ENCODE results near the gene MCMBP. TPM values are rescaled to one million over a fixed set of nuclear protein-coding genes. Genes with fewer than 3 reads are reported as not detected.

The MCMBP gene
- polyA plus RNA-seq, 2 of the 4 experiments (the other 2 are of a cell fraction) = 57.3 to 113 TPM

- WGBS (ENCODE audit: missing lambda C conversion rate) = 79% methylated on average over 3 of the region's 3 CpGs
Measured at GRCh38 chr10:119824299-119824698, 48.3 kb downstream of the MCMBP start.

DNA sequence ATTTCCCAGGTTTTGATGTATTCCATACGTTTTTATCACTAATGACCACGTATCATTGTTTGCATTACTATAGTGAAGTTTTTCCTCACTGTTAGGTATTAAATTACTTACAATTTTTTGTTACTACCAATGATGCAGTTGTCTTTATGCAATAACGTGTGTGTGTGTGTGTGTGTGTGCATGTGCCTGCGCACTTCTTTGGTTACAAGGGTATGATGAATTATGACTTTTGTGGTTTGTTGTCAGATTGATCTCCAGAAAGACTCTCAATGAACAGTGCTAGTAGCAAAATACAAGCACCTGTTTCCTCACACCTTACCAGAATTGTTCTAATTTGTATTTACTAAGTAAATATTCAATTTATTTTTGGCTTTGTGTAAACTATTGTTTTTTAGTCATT lies 51.5 kb downstream of the MCMBP start:
- Histone ChIP-seq H3K27ac (no peak overlapping the region), H3K4me2 (no peak overlapping the region), H3K4me1 (no peaks in the 10 kb centered on the region), H3K4me3 (no peak overlapping the region), H3K9me3 (no peaks in the 10 kb centered on the region)
- ChIA-PET POLR2A (no interaction called here), CTCF (no interaction called here)
- WGBS (ENCODE audit: missing lambda C conversion rate) = 67% methylated on average over 4 of the region's 4 CpGs
- FAIRE-seq (peak; percentile 23), ATAC-seq (no peak), DNase-seq (ENCODE audit: low read depth in 1 of 2, low spot score in 1 of 2) (no peak)
- TF ChIP-seq EHF (CRISPR knock-in tag; IDR thresholded peaks at IDR 0.05) (no peak), BHLHE40 (IDR thresholded peaks at IDR 0.05; ENCODE audit: low read depth, low read length) (no peak), HOXA7 (CRISPR knock-in tag; IDR thresholded peaks at IDR 0.05) (no peak), FOSL2 (IDR thresholded peaks at IDR 0.05) (no peak), FOSL2 (CRISPR knock-in tag; IDR thresholded peaks at IDR 0.05) (no peak), ZFP36 (IDR thresholded peaks at IDR 0.05; ENCODE audit: borderline replicate concordance, partially characterized antibody) (no peak), ZC3H11A (IDR thresholded peaks at IDR 0.05) (no peak), NPAS2 (CRISPR knock-in tag; IDR thresholded peaks at IDR 0.05; ENCODE audit: borderline replicate concordance) (no peak), EHMT2 (IDR thresholded peaks at IDR 0.05; ENCODE audit: low read depth) (no peak), SMC3 (IDR thresholded peaks at IDR 0.05) (no peak), FOXS1 (CRISPR knock-in tag; IDR thresholded peaks at IDR 0.05) (no peak), NR3C1 (IDR thresholded peaks at IDR 0.05) (no peak)

More at GRCh38 chr10:119824299-119824698, 48.3 kb downstream of the MCMBP start:
- Histone ChIP-seq H3K4me3 (no peak overlapping the region), H3K27ac (no peak overlapping the region), H3K4me2 (no peak overlapping the region), H3K4me1 (no peaks in the 10 kb centered on the region), H3K9me3 (no peaks in the 10 kb centered on the region)
- DNase-seq (ENCODE audit: low read depth in 1 of 2, low spot score in 1 of 2) (no peak), FAIRE-seq (no peak), ATAC-seq (peak in 1 of 2 experiments; percentile 26; a peak in 1 of 6 replicates)
- ChIA-PET POLR2A (no interaction called here), CTCF (no interaction called here)
- TF ChIP-seq RAD21 (conservative IDR thresholded peaks at IDR 0.05 in 1 of 2, IDR thresholded peaks at IDR 0.05 in 1 of 2) (no peak), FOSL2 (IDR thresholded peaks at IDR 0.05) (no peak), FOSL2 (CRISPR knock-in tag; IDR thresholded peaks at IDR 0.05) (no peak), MAZ (IDR thresholded peaks at IDR 0.05; ENCODE audit: borderline replicate concordance, low read depth, low read length) (no peak)

GRCh38 chr10:119818889-119819270 lies 53.8 kb downstream of the MCMBP start:
- Histone ChIP-seq H3K27ac (no peak overlapping the region), H3K4me1 (no peaks in the 10 kb centered on the region), H3K4me3 (no peak overlapping the region), H3K9me3 (no peaks in the 10 kb centered on the region), H3K4me2 (no peak overlapping the region)
- ATAC-seq (no peak), FAIRE-seq (no peak), DNase-seq (ENCODE audit: low read depth in 1 of 2, low spot score in 1 of 2) (no peak)
- TF ChIP-seq JUNB (IDR thresholded peaks at IDR 0.05) (no peak), CTCF (IDR thresholded peaks at IDR 0.05) (no peak), MAFK (IDR thresholded peaks at IDR 0.05; ENCODE audit: partially characterized antibody) (no peak), ZC3H11A (IDR thresholded peaks at IDR 0.05) (no peak), EHF (CRISPR knock-in tag; IDR thresholded peaks at IDR 0.05) (no peak), CHD4 (IDR thresholded peaks at IDR 0.05; ENCODE audit: borderline replicate concordance) (no peak), POLR2A (IDR thresholded peaks at IDR 0.05; ENCODE audit: low read length) (no peak), HOXA7 (CRISPR knock-in tag; IDR thresholded peaks at IDR 0.05) (no peak), FOSB (CRISPR knock-in tag; IDR thresholded peaks at IDR 0.05) (no peak), ZNF302 (CRISPR knock-in tag; IDR thresholded peaks at IDR 0.05) (no peak), PHF8 (IDR thresholded peaks at IDR 0.05; ENCODE audit: borderline replicate concordance, low read depth) (no peak)
- TF ChIP-seq, protein P1, sequence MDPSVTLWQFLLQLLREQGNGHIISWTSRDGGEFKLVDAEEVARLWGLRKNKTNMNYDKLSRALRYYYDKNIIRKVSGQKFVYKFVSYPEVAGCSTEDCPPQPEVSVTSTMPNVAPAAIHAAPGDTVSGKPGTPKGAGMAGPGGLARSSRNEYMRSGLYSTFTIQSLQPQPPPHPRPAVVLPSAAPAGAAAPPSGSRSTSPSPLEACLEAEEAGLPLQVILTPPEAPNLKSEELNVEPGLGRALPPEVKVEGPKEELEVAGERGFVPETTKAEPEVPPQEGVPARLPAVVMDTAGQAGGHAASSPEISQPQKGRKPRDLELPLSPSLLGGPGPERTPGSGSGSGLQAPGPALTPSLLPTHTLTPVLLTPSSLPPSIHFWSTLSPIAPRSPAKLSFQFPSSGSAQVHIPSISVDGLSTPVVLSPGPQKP (IDR thresholded peaks at IDR 0.05; ENCODE audit: low read depth, low read length) = no peak
- ChIA-PET POLR2A (no interaction called here), CTCF (no interaction called here)
- WGBS (ENCODE audit: missing lambda C conversion rate) = 80% methylated on average over 10 of the region's 10 CpGs
